PC-3 (cell line): Measurements from ENCODE around the gene SHE.

Experiments
- CTCF ChIP-seq: fragments of 300-600 bp; sonication (generic); conservative IDR thresholded peaks from 2 replicates; pipeline ENCODE4 v1.5.1; 2017; ENCODE audit warnings: antibody characterized with exemption, low read depth, mild to moderate bottlenecking, low read length
- EZH2 ChIP-seq: fragments of 300-600 bp; sonication (generic); IDR thresholded peaks from one replicate; pipeline ENCODE4 v1.6.1; 2017; ENCODE audit warnings: antibody characterized with exemption, mild to moderate bottlenecking, low read length; ENCODE audit not compliant: unreplicated experiment
- EZH2phosphoT487 ChIP-seq: fragments of 300-600 bp; sonication (generic); IDR thresholded peaks from 2 replicates; pipeline ENCODE4 v1.6.1; 2018; ENCODE audit warnings: mild to moderate bottlenecking, antibody characterized with exemption, low read length, borderline replicate concordance

GRCh38 chr1:154499446-154499845 lies 2.8 kb downstream of the SHE start:
- TF ChIP-seq CTCF (no peak), EZH2 (no peak), EZH2phosphoT487 (no peak)
